ENCODE data around the gene BRSK1.

- no peak for TF ChIP-seq SUZ12 (IDR thresholded peaks at IDR 0.05)
- TF ChIP-seq ELF4 (IDR thresholded peaks at IDR 0.05) = no peak
- TF ChIP-seq, protein P1, sequence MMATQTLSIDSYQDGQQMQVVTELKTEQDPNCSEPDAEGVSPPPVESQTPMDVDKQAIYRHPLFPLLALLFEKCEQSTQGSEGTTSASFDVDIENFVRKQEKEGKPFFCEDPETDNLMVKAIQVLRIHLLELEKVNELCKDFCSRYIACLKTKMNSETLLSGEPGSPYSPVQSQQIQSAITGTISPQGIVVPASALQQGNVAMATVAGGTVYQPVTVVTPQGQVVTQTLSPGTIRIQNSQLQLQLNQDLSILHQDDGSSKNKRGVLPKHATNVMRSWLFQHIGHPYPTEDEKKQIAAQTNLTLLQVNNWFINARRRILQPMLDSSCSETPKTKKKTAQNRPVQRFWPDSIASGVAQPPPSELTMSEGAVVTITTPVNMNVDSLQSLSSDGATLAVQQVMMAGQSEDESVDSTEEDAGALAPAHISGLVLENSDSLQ (IDR thresholded peaks at IDR 0.05) = no peak
- no peak for TF ChIP-seq BHLHE40 (IDR thresholded peaks at IDR 0.05; ENCODE audit: borderline replicate concordance)
- no peak for TF ChIP-seq FOXA1 (IDR thresholded peaks at IDR 0.05)
- TF ChIP-seq ARNT (IDR thresholded peaks at IDR 0.05) = no peak
- TF ChIP-seq ZNF384 (IDR thresholded peaks at IDR 0.05) = no peak
- no peak for TF ChIP-seq FOXM1 (IDR thresholded peaks at IDR 0.05; ENCODE audit: borderline replicate concordance)
- no peak for TF ChIP-seq SP1 (IDR thresholded peaks at IDR 0.05)
- TF ChIP-seq L3MBTL2 (conservative IDR thresholded peaks at IDR 0.05) = no peak
- TF ChIP-seq NFRKB (IDR thresholded peaks at IDR 0.05) = no peak
Observed at GRCh38 chr19:55273978-55274707, 9.7 kb upstream of the BRSK1 start.
